ENCODE measurements around the gene PTPN9.

DNA sequence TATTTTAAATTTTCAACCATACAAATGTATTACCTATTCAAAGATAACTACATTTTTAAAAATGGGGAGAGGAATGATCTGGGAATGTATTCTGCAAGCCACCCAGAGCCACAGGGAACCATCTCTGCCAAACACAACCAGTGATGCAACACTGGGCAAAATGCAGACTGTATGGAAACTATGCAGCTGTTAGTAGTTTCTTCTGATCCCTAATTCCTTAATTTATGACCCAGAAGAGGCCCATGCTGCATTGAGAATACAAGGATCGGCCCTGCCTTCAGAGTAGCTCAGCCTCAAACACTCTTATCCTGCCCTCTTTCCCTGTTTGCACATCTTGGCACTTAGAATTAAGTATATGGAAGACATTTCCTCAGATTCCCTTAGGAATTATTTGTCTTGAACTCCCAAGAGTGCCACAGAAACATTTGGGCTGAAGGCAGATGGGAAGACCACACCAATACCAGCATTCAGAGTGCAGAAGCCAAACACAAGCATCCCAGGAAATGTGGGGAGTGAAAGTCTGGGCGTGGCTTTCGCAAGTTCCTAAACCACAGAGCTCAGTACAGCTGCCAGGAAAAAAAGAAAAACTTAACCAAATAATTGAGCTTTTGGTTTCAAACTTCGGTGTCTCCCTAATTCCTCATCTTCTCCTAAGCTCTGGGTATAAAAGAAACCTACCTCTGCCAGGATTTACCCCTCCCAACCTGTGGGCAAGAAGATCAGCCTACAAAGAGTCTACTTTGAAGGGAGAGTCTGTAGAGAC, 41.1 kb upstream of the PTPN9 start:
- TF ChIP-seq ZFP3 (CRISPR knock-in tag; IDR thresholded peaks at IDR 0.05), result no peak
- TF ChIP-seq BACH2 (CRISPR knock-in tag; IDR thresholded peaks at IDR 0.05; ENCODE audit: borderline replicate concordance), result no peak
- no peak for TF ChIP-seq CSDC2 (CRISPR knock-in tag; IDR thresholded peaks at IDR 0.05)
- TF ChIP-seq PPARA (CRISPR knock-in tag; IDR thresholded peaks at IDR 0.05; ENCODE audit: borderline replicate concordance), result no peak
- no peak for TF ChIP-seq GLIS3 (CRISPR knock-in tag; IDR thresholded peaks at IDR 0.05)
- TF ChIP-seq, protein P1, sequence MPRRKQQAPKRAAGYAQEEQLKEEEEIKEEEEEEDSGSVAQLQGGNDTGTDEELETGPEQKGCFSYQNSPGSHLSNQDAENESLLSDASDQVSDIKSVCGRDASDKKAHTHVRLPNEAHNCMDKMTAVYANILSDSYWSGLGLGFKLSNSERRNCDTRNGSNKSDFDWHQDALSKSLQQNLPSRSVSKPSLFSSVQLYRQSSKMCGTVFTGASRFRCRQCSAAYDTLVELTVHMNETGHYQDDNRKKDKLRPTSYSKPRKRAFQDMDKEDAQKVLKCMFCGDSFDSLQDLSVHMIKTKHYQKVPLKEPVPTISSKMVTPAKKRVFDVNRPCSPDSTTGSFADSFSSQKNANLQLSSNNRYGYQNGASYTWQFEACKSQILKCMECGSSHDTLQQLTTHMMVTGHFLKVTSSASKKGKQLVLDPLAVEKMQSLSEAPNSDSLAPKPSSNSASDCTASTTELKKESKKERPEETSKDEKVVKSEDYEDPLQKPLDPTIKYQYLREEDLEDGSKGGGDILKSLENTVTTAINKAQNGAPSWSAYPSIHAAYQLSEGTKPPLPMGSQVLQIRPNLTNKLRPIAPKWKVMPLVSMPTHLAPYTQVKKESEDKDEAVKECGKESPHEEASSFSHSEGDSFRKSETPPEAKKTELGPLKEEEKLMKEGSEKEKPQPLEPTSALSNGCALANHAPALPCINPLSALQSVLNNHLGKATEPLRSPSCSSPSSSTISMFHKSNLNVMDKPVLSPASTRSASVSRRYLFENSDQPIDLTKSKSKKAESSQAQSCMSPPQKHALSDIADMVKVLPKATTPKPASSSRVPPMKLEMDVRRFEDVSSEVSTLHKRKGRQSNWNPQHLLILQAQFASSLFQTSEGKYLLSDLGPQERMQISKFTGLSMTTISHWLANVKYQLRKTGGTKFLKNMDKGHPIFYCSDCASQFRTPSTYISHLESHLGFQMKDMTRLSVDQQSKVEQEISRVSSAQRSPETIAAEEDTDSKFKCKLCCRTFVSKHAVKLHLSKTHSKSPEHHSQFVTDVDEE (CRISPR knock-in tag; IDR thresholded peaks at IDR 0.05), result no peak
- no peak for TF ChIP-seq ARNTL (CRISPR knock-in tag; IDR thresholded peaks at IDR 0.05; ENCODE audit: borderline replicate concordance, low read depth)
- TF ChIP-seq ZC3H10 (CRISPR knock-in tag; IDR thresholded peaks at IDR 0.05), result no peak
- TF ChIP-seq ZNF70 (CRISPR knock-in tag; IDR thresholded peaks at IDR 0.05), result no peak
- TF ChIP-seq ZNF565 (CRISPR knock-in tag; conservative IDR thresholded peaks at IDR 0.05; ENCODE audit: low read depth), result no peak
- TF ChIP-seq RARB (CRISPR knock-in tag; IDR thresholded peaks at IDR 0.05), result no peak
- TF ChIP-seq OSR1 (CRISPR knock-in tag; IDR thresholded peaks at IDR 0.05), result no peak
- no peak for TF ChIP-seq ISL1 (CRISPR knock-in tag; IDR thresholded peaks at IDR 0.05)
- no peak for TF ChIP-seq PATZ1 (CRISPR knock-in tag; IDR thresholded peaks at IDR 0.05; ENCODE audit: borderline replicate concordance)

Data from SK-N-SH treated with all-trans-retinoic acid at 6 μM for 48 hours (cell line).